HepG2 (cell line): Measurements from ENCODE around the gene SLC11A1. TPM values are rescaled to one million over a fixed set of nuclear protein-coding genes. Genes with fewer than 3 reads are reported as not detected.
A peak's percentile ranks its signal among the peaks of the same experiment; 100 is the strongest.

Experiments used
- ATAC-seq: fragments of 200-7000 bp; cut with Tn5 transposase; 3 replicates; pipeline ENCODE4 v1.9.1; 2020; ENCODE audit warnings: mild to moderate bottlenecking, moderate library complexity
- BruUV-seq: library from RNA; stranded (reverse); fragments of 400-500 nt; replicated peaks from 2 replicates; lab custom pipeline; 2021; lab: Mats Ljungman, UMichigan
- CTCF ChIA-PET: fragments of 300-600 bp; formaldehyde crosslinking; extraction: SDS; loops from one replicate; lab custom pipeline; 2021; ENCODE audit warnings: low total read pairs, inconsistent platforms, low intra/inter-chr PET ratio; lab: Yijun Ruan, JAX
- POLR2A ChIA-PET: fragments of 350-600 bp; sonication (Branson Sonifier 250); formaldehyde crosslinking; loops from one replicate; lab custom pipeline; 2020; ENCODE audit warnings: antibody characterized with exemption, inconsistent platforms; lab: Yijun Ruan, JAX
- DNase-seq: peaks from one replicate; pipeline ENCODE4 v3.0.0-alpha.2; 2015; ENCODE audit warnings: low spot score
- FAIRE-seq: peaks from 3 replicates; lab custom pipeline; 2011; peaks lifted over from hg19 to GRCh38; lab: Jason Lieb, UNC
- H2AFZ ChIP-seq: one replicate; pipeline ENCODE4 v1.6.1; 2011; ENCODE audit warnings: low read length, inconsistent platforms
- H3K27ac ChIP-seq: fragments of 300-600 bp; 3 replicates; pipeline ENCODE4 v1.8.0; 2011; ENCODE audit warnings: mixed run types, mild to moderate bottlenecking, mixed read lengths, low read length, inconsistent platforms; ENCODE audit not compliant: insufficient read depth; ENCODE audit errors: extremely low read length
- H3K27me3 ChIP-seq, 2 experiments: fragments of 200-600 bp in 1 of 2; 2 replicates in 1 of 2; 3 replicates in 1 of 2; pipeline versions ENCODE4 v1.6.0 to v1.8.0; 2011; ENCODE audit warnings: low read length in 2 of 2, mild to moderate bottlenecking in 2 of 2, moderate library complexity in 2 of 2, inconsistent platforms in 1 of 2; ENCODE audit not compliant: insufficient read depth in 2 of 2, control insufficient read depth in 1 of 2
- H3K36me3 ChIP-seq, 2 experiments: fragments of 200-600 bp in 1 of 2; replicated peaks in 1 of 2; 2 replicates in 1 of 2; 3 replicates in 1 of 2; pipeline versions ENCODE4 v1.5.1 to v1.8.0; 2011; ENCODE audit warnings: low read length in 2 of 2, inconsistent platforms in 1 of 2; ENCODE audit not compliant: insufficient read depth in 2 of 2, control insufficient read depth in 1 of 2
- H3K4me1 ChIP-seq: 2 replicates; pipeline ENCODE4 v1.5.1; 2012; ENCODE audit warnings: low read length, inconsistent platforms; ENCODE audit not compliant: insufficient read depth
- H3K4me2 ChIP-seq: 2 replicates; pipeline ENCODE4 v1.6.0; 2011; ENCODE audit warnings: low read depth, low read length, inconsistent platforms
- H3K4me3 ChIP-seq, 3 experiments: fragments of 200-600 bp in 1 of 3; sonication (generic), shearing (Covaris generic) in 1 of 3; replicated peaks in 1 of 3; 2 replicates each; pipeline ENCODE4 v1.5.1; 2011 to 2016; ENCODE audit warnings: low read length in 3 of 3, inconsistent platforms in 2 of 3, low read depth in 2 of 3, mild to moderate bottlenecking in 2 of 3, control low read depth in 1 of 3, mixed read lengths in 1 of 3; ENCODE audit not compliant: insufficient read depth in 1 of 3
- H3K79me2 ChIP-seq: one replicate; pipeline ENCODE4 v1.6.1; 2011; ENCODE audit warnings: low read length, inconsistent platforms; ENCODE audit not compliant: insufficient read depth
- H3K9ac ChIP-seq: 2 replicates; pipeline ENCODE4 v1.6.0; 2011; ENCODE audit warnings: mild to moderate bottlenecking, low read depth, low read length, inconsistent platforms; ENCODE audit not compliant: insufficient read depth
- H3K9me3 ChIP-seq: 2 replicates; pipeline ENCODE4 v1.5.1; 2012; ENCODE audit warnings: mild to moderate bottlenecking, low read length
- H4K20me1 ChIP-seq: 2 replicates; pipeline ENCODE4 v1.6.0; 2011; ENCODE audit warnings: inconsistent platforms, mild to moderate bottlenecking, low read length, moderate library complexity; ENCODE audit not compliant: insufficient read depth
- CBX1 ChIP-seq: IDR thresholded peaks from one replicate; pipeline ENCODE4 v1.6.1; 2016; ENCODE audit warnings: antibody characterized with exemption, low read depth
- FIP1L1 ChIP-seq: fragments of 200-400 bp; formaldehyde crosslinking; IDR thresholded peaks from 2 replicates; pipeline ENCODE4 v1.6.1; 2018; ENCODE audit warnings: low read depth, mild to moderate bottlenecking, low read length, moderate library complexity, borderline replicate concordance; ENCODE audit not compliant: insufficient read depth
- JUN ChIP-seq: sonication (generic); formaldehyde crosslinking; IDR thresholded peaks from 2 replicates; pipeline ENCODE4 v1.4.0; 2020; ENCODE audit warnings: mild to moderate bottlenecking, missing genetic modification reagents
- ONECUT2 ChIP-seq: sonication (generic); formaldehyde crosslinking; IDR thresholded peaks from 2 replicates; pipeline ENCODE4 v1.4.0; 2020; ENCODE audit warnings: missing genetic modification reagents
- PAWR ChIP-seq: sonication (generic); formaldehyde crosslinking; IDR thresholded peaks from 2 replicates; pipeline ENCODE4 v1.4.0; 2020; ENCODE audit warnings: missing genetic modification reagents, mild to moderate bottlenecking, borderline replicate concordance
- STAG1 ChIP-seq: sonication (generic); formaldehyde crosslinking; IDR thresholded peaks from 2 replicates; pipeline ENCODE4 v1.4.0; 2020; ENCODE audit warnings: missing genetic modification reagents
- WGBS: methylation state at CpG from one replicate; pipeline ENCODE4 v1.1.6; 2017; ENCODE audit warnings: low lambda C conversion rate; 5-methylcytosine and 5-hydroxymethylcytosine counted together
- in situ Hi-C: cut with HindIII; loops from 2 replicates; pipeline ENCODE4 v1.10.0; 2017; ENCODE audit warnings: low pct_unique_long_range_greater_than_20kb; ENCODE audit not compliant: extremely low pct_ligation_motif_present
- intact Hi-C: fragments of 100-400 bp; cut with micrococcal nuclease; formaldehyde crosslinking; loops from one replicate; pipeline ENCODE4 v1.10.0; 2022; ENCODE audit not compliant: unreplicated experiment
- polyA plus RNA-seq, 8 experiments: library from polyadenylated mRNA; depleted of rRNA in 3 of 8; stranded (reverse) in 7 of 8; unstranded in 1 of 8; fragments of >200 nt; fragmentation: Illumina TruSeq in 4 of 8; extraction: Trizol in 4 of 8; gene quantifications; 2 replicates each; pipeline versions ENCODE4 v1.2.1 to v1.2.3, GENCODE V29; 2011 to 2016; ENCODE audit warnings: low read depth in 4 of 8, missing spikeins in 1 of 8, mixed read lengths in 1 of 8; ENCODE audit not compliant: insufficient read depth in 1 of 8
- total RNA-seq, 5 experiments: library from RNA; depleted of rRNA; stranded (reverse); fragments of >200 nt; fragmentation: Illumina TruSeq; extraction: Trizol; gene quantifications; 2 replicates each; pipeline ENCODE4 v1.2.3, GENCODE V29; 2016; ENCODE audit warnings: low read depth in 1 of 5
- TF ChIP-seq, protein P1 (sequence below): sonication (generic); formaldehyde crosslinking; IDR thresholded peaks from 2 replicates; pipeline ENCODE4 v1.4.0; 2020; ENCODE audit warnings: missing genetic modification reagents, borderline replicate concordance
- TF ChIP-seq, protein P2 (sequence below): sonication (generic); formaldehyde crosslinking; IDR thresholded peaks from 2 replicates; pipeline ENCODE4 v1.5.0; 2020; ENCODE audit warnings: missing genetic modification reagents
- TF ChIP-seq, protein P3 (sequence below), 2 experiments: fragments of 450-650 bp in 1 of 2; sonication (generic) in 1 of 2; formaldehyde crosslinking; IDR thresholded peaks; 2 replicates each; pipeline versions ENCODE4 v1.5.0 to v1.8.0; 2020 to 2022; ENCODE audit warnings: mild to moderate bottlenecking in 1 of 2, missing genetic modification reagents in 1 of 2
- TF ChIP-seq, protein P4 (sequence below): sonication (generic); formaldehyde crosslinking; IDR thresholded peaks from 2 replicates; pipeline ENCODE4 v1.8.0; 2023; ENCODE audit warnings: mild to moderate bottlenecking, missing genetic modification reagents
- TF ChIP-seq, protein P5 (sequence below): sonication (generic); formaldehyde crosslinking; IDR thresholded peaks from 2 replicates; pipeline ENCODE4 v1.5.1; 2020; ENCODE audit warnings: mild to moderate bottlenecking, moderate library complexity, missing genetic modification reagents

SLC11A1 gene
- total and polyA plus RNA-seq, 2 of the 13 experiments (the other 11 are each of a cell fraction or from before 2014, with no cell fraction given), result 0.33 to 2.3 TPM

DNA sequence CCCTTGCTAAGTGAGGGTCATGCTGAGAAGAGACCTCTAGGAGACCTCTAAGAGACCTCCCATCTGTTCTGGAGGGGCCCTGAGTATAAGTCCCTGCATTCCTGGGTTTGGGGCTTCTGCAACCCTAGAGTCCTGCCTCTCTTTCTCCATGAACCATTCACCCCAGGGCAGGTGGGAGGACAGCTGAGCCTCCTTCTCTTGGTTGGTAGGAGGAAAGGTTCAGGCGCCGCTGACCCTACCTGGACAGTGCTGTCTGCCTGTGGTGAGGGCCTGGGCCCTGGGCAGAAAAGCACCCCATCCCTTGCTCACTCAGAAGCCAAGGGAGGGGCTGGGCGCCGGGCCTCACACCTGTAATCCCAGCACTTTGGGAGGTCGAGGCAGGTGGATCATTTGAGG is 36.2 kb downstream of the SLC11A1 start (continued):
- TF ChIP-seq, protein P1, sequence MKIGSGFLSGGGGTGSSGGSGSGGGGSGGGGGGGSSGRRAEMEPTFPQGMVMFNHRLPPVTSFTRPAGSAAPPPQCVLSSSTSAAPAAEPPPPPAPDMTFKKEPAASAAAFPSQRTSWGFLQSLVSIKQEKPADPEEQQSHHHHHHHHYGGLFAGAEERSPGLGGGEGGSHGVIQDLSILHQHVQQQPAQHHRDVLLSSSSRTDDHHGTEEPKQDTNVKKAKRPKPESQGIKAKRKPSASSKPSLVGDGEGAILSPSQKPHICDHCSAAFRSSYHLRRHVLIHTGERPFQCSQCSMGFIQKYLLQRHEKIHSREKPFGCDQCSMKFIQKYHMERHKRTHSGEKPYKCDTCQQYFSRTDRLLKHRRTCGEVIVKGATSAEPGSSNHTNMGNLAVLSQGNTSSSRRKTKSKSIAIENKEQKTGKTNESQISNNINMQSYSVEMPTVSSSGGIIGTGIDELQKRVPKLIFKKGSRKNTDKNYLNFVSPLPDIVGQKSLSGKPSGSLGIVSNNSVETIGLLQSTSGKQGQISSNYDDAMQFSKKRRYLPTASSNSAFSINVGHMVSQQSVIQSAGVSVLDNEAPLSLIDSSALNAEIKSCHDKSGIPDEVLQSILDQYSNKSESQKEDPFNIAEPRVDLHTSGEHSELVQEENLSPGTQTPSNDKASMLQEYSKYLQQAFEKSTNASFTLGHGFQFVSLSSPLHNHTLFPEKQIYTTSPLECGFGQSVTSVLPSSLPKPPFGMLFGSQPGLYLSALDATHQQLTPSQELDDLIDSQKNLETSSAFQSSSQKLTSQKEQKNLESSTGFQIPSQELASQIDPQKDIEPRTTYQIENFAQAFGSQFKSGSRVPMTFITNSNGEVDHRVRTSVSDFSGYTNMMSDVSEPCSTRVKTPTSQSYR (CRISPR knock-in tag), result no peak
- TF ChIP-seq, protein P2, sequence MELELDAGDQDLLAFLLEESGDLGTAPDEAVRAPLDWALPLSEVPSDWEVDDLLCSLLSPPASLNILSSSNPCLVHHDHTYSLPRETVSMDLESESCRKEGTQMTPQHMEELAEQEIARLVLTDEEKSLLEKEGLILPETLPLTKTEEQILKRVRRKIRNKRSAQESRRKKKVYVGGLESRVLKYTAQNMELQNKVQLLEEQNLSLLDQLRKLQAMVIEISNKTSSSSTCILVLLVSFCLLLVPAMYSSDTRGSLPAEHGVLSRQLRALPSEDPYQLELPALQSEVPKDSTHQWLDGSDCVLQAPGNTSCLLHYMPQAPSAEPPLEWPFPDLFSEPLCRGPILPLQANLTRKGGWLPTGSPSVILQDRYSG (CRISPR knock-in tag), result no peak
- TF ChIP-seq, protein P3, sequence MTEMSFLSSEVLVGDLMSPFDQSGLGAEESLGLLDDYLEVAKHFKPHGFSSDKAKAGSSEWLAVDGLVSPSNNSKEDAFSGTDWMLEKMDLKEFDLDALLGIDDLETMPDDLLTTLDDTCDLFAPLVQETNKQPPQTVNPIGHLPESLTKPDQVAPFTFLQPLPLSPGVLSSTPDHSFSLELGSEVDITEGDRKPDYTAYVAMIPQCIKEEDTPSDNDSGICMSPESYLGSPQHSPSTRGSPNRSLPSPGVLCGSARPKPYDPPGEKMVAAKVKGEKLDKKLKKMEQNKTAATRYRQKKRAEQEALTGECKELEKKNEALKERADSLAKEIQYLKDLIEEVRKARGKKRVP (CRISPR knock-in tag; IDR thresholded peaks at IDR 0.05), result no peak

DNA sequence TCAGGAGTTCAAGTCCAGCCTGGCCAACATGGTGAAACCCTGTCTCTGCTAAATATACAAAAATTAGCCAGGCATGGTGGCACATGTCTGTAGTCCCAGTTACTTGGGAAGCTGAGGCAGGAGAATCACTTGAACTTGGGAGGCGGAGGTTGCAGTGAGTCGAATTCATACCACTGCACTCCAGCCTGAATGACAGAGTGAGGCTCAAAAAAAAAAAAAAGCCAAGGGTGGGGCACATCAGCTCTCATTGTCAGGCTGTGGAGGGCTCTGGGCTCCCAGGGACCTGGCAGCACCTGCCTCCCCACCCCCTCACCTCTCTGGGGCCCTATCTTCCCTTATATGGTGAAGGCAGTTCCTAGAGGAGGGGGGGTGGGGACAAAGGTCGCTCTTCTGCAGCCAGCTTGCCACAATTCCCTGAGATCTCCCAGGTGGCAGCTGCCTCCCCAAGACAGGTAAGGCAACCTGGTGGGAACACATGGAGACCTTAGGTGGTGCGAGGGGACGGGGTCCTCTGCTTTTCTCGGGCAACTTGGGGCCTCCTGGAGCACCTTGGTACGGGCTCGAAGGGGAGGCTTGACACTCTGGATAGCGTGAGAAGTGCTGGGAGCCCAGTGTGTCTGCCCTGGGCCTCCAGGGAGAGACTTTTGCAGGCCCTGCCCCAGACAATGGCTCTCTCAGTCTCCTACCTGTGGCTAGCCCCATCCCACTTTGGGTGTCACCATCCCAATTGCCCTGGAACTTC is 36.8 kb downstream of the SLC11A1 start, which contains the start of gene VIL1:
VIL1 (plus strand) TSS at position 407 of the 742 bp plus-strand sequence. CDS start 4,656 bp downstream, outside the sequence.
- peak within 1 kb of the TSS; percentile 95 for H3K4me2 ChIP-seq
- ChIA-PET CTCF (no interaction called here), POLR2A (interaction anchor here (0.7 to 5.6 kb wide), 21 partner anchors 10 to 240 kb away, joined by 3 to 59 read pairs (median 6); partner anchors contain the start of genes BCS1L, CTDSP1, TMBIM1 and ZNF142)
- WGBS, result 3% methylated on average over 6 of the region's 9 CpGs
- BruUV-seq, result no TSS peak
- peaks cover 57% of the 10 kb centered on the region for H3K4me1 ChIP-seq
- H3K9ac ChIP-seq, result peak within 1 kb of the TSS; percentile 82
- ATAC-seq (peak; percentile 89), DNase-seq (peak; percentile 94), FAIRE-seq (peak; percentile 81)
- H3K27ac ChIP-seq, result peak within 1 kb of the TSS; percentile 76
- intact Hi-C loops, result loop anchor here (2.0 kb wide), 1 partner anchor 26 kb away; no protein-coding TSS in a partner anchor
- H3K4me3 ChIP-seq, result peak within 1 kb of the TSS; percentile 73 to 89 (median 78)
- H3K27me3 ChIP-seq, result no peaks in the 10 kb centered on the region; a peak in 1 of 5 replicates
- in situ Hi-C loops, result no loop called here
- H4K20me1 ChIP-seq, result peaks cover 11% of the 10 kb centered on the region; the same call in 1 of the 2 replicates
- peaks cover 30% of the 10 kb centered on the region for H3K79me2 ChIP-seq
- no peak within 1 kb of the TSS for H2AFZ ChIP-seq
- peaks cover 7 to 18% of the 10 kb centered on the region in 2 experiments; a peak in 3 of 5 replicates for H3K36me3 ChIP-seq
- no peaks in the 10 kb centered on the region for H3K9me3 ChIP-seq
- TF ChIP-seq JUN (CRISPR knock-in tag) (no peak; the same call in 1 of the 2 replicates), PAWR (CRISPR knock-in tag) (no peak), ONECUT2 (no peak), STAG1 (CRISPR knock-in tag) (peak; percentile 29), FIP1L1 (0 out of 2 replicates have a peak, but pooled peaks have one; percentile 45), CBX1 (peak; percentile 76)
- TF ChIP-seq, protein P4, sequence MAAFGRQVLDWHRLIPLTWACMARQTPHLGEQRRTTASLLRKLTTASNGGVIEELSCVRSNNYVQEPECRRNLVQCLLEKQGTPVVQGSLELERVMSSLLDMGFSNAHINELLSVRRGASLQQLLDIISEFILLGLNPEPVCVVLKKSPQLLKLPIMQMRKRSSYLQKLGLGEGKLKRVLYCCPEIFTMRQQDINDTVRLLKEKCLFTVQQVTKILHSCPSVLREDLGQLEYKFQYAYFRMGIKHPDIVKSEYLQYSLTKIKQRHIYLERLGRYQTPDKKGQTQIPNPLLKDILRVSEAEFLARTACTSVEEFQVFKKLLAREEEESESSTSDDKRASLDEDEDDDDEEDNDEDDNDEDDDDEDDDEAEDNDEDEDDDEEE, result peak; percentile 69; the same call in 1 of the 2 replicates
- TF ChIP-seq, protein P5, sequence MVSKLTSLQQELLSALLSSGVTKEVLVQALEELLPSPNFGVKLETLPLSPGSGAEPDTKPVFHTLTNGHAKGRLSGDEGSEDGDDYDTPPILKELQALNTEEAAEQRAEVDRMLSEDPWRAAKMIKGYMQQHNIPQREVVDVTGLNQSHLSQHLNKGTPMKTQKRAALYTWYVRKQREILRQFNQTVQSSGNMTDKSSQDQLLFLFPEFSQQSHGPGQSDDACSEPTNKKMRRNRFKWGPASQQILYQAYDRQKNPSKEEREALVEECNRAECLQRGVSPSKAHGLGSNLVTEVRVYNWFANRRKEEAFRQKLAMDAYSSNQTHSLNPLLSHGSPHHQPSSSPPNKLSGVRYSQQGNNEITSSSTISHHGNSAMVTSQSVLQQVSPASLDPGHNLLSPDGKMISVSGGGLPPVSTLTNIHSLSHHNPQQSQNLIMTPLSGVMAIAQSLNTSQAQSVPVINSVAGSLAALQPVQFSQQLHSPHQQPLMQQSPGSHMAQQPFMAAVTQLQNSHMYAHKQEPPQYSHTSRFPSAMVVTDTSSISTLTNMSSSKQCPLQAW (CRISPR knock-in tag), result no peak; the same call in 1 of the 2 replicates
